AG04449 (cell line): Measurements from ENCODE around the gene BCL7B.
A peak's percentile ranks its signal among the peaks of the same experiment; 100 is the strongest.
"Not testable (repeated sequence)": the region's sequence is repeated elsewhere in the genome, so short reads cannot be mapped to it uniquely, and the experiment has no call there.

ENCODE experiments used
- CTCF ChIA-PET: fragments of 350-600 bp; formaldehyde crosslinking; extraction: SDS; loops from one replicate; lab custom pipeline; 2021; ENCODE audit warnings: antibody characterized with exemption; lab: Yijun Ruan, JAX
- POLR2A ChIA-PET: fragments of 400-600, 350-600 bp; formaldehyde crosslinking; extraction: SDS; loops from one replicate; lab custom pipeline; 2020; ENCODE audit warnings: antibody characterized with exemption, inconsistent platforms; lab: Yijun Ruan, JAX
- DNase-seq: peaks from one replicate; pipeline ENCODE4 v3.0.0-alpha.2; 2010; ENCODE audit warnings: low read depth, low spot score
- H3K4me3 ChIP-seq: 2 replicates; pipeline ENCODE4 v1.5.1; 2011; ENCODE audit warnings: low read depth, mild to moderate bottlenecking, control low read depth, low read length
- TF ChIP-seq, protein P1 (sequence below): IDR thresholded peaks from one replicate; pipeline ENCODE4 v1.5.1; 2011; ENCODE audit warnings: mild to moderate bottlenecking, moderate library complexity, low read length, control low read depth, inconsistent platforms; ENCODE audit not compliant: insufficient read depth; ENCODE audit errors: missing control alignments

BCL7B gene

DNA sequence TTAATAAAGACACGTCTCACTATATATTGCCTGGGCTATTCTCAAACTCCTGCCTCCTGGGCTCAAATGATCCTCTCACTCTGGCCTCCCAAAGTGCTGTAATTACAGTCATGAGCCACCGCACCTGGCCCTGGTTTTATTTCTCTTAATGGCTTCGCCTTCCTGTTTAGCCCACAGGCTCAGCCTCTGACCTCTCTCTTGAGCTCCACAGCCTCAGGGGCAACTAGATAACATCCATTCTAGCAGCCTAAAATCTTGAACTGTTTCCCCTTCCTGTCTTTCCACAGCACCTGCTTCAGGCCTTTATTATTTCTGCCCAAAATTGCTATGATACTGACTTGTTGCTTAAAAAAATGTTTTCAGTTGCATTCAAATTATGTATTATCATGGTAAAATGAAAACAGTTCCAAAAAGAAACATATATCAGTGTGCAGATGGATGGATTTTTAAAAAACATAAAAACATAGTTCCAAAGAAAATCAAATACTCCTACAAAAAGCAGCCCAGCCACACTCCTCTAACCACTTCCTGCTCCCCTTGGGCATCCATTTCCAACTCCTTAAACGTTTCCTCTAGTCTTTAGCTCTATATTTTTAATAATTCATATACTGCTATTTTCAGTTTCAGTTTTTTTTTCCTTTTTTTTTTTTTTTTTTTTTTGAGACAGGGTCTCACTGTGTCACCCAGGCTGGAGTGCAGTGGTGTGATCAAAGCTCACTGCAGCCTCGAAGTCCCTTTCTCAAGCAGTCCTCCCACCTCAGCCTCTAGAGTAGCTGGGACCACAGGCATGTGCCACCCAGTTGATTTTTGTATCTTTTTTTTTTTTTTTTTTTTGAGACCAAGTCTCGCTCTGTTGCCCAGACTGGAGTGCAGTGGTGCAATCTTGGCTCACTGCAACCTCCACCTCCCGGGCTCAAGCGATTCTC is 30.3 kb downstream of the BCL7B start:
- CTCF ChIA-PET, result interaction anchor here (1.3 kb wide), 1 partner anchor 10 kb away, joined by 5 read pairs; no protein-coding TSS in a partner anchor
- TF ChIP-seq, protein P1, sequence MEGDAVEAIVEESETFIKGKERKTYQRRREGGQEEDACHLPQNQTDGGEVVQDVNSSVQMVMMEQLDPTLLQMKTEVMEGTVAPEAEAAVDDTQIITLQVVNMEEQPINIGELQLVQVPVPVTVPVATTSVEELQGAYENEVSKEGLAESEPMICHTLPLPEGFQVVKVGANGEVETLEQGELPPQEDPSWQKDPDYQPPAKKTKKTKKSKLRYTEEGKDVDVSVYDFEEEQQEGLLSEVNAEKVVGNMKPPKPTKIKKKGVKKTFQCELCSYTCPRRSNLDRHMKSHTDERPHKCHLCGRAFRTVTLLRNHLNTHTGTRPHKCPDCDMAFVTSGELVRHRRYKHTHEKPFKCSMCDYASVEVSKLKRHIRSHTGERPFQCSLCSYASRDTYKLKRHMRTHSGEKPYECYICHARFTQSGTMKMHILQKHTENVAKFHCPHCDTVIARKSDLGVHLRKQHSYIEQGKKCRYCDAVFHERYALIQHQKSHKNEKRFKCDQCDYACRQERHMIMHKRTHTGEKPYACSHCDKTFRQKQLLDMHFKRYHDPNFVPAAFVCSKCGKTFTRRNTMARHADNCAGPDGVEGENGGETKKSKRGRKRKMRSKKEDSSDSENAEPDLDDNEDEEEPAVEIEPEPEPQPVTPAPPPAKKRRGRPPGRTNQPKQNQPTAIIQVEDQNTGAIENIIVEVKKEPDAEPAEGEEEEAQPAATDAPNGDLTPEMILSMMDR, result no peak
- POLR2A ChIA-PET, result no interaction called here
- DNase-seq, result no peak
- no peak overlapping the region for H3K4me3 ChIP-seq

DNA sequence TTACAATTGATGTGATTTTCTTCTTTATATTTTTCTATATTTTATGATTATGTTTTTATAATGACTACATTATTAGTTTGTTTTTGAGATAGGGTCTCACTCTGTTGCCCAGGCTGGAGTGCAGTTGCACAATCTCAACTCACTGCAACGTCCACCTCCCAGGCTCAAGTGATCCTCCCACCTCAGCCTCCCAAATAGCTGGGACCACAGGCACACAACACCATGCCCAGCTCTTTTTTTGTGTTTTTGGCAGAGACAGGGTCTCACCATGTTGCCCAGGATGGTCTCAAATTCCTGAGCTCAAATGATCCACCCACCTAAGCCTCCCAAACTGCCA is 31.4 kb downstream of the BCL7B start:
- POLR2A ChIA-PET, H3K4me3 ChIP-seq, DNase-seq: not testable (repeated sequence)
- CTCF ChIA-PET, result interaction anchor here (1.4 kb wide), 1 partner anchor 21 kb away, joined by 5 read pairs; no protein-coding TSS in a partner anchor

DNA sequence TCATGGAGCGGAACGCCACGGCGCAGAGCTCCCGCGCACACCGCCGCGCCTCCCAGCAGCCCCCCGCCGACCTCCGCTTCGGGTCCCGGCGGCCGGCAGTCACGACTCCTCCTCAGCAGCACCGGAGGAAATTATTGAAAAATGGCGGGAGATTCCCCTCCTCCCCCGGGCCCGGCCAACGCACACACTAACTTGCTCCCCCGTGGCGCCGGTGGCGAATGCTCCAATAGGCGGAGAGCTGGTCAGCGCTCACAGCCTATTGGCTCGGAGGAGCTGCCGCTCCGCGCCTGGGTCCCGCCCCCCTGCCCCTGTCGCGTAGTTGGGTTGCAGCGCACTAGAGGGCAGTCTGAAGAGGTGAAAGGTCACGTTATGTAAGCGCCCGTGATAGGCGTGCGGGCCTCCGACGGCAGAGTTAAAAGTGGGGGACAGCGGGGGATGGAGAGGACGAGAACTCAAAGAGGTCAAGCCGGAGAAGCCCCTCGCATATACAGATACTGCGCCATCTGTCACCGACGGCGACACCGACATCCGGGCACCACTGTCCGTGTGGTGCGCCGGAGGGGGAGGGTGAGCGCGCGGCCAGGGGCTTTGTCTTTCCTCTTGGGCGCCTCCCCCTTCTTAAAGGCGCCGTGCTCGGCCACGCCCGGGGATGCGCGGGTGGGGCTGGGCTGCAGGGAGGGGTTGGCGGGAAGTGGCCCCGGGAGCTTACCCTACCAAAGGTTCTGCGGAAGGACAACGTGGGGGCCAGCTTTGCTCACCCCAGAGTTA is 35.2 kb downstream of the BCL7B start, which contains the start of gene BAZ1B:
TSS of gene BAZ1B (minus strand) at position 189 of the 768 bp plus-strand sequence. CDS start 360 bp downstream, outside the sequence.
- peak within 1 kb of the TSS; percentile 76 for H3K4me3 ChIP-seq
- TF ChIP-seq, protein P1, result peak; percentile 16
- CTCF ChIA-PET, result interaction anchor here (1.0 to 1.1 kb wide), 3 partner anchors 16 to 193 kb away, joined by 3 to 5 read pairs (median 3); no protein-coding TSS in a partner anchor
- POLR2A ChIA-PET, result interaction anchor here (0.7 to 1.4 kb wide), 4 partner anchors 8 to 44 kb away, joined by 3 to 6 read pairs (median 4); no protein-coding TSS in a partner anchor
- peak; percentile 73 for DNase-seq

DNA sequence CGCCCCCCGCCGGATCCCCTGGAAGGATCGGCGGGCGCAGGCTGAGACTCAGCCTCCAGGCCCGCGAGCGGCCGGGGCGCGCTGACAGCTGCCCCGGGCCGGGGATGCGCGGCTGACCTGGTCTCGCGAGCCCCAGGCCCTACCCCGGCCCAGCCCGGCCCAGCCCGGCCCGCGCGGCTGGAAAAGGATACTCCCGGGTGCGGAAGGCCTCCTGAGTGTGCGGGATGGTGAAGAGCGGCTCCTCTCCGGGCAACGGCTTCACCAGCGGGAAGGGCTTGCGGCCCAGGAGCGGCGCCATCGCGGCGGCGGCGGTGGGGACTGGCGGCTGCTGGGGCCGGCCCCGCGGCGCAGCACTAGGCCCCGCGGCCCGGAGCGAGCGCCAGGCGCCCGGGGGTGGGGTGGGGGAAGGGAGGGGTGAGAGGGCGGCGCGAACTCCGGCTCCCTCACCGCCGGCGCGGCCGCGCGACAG is 35.8 kb downstream of the BCL7B start:
- no peak for DNase-seq
- ChIA-PET CTCF (interaction anchor here (1.0 to 1.2 kb wide), 3 partner anchors 17 to 213 kb away, joined by 3 read pairs; no protein-coding TSS in a partner anchor), POLR2A (interaction anchor here (0.7 to 1.4 kb wide), 4 partner anchors 9 to 44 kb away, joined by 3 to 6 read pairs (median 4); no protein-coding TSS in a partner anchor)
- H3K4me3 ChIP-seq, result peak overlapping the region; percentile 76
- TF ChIP-seq, protein P1, result no peak

DNA sequence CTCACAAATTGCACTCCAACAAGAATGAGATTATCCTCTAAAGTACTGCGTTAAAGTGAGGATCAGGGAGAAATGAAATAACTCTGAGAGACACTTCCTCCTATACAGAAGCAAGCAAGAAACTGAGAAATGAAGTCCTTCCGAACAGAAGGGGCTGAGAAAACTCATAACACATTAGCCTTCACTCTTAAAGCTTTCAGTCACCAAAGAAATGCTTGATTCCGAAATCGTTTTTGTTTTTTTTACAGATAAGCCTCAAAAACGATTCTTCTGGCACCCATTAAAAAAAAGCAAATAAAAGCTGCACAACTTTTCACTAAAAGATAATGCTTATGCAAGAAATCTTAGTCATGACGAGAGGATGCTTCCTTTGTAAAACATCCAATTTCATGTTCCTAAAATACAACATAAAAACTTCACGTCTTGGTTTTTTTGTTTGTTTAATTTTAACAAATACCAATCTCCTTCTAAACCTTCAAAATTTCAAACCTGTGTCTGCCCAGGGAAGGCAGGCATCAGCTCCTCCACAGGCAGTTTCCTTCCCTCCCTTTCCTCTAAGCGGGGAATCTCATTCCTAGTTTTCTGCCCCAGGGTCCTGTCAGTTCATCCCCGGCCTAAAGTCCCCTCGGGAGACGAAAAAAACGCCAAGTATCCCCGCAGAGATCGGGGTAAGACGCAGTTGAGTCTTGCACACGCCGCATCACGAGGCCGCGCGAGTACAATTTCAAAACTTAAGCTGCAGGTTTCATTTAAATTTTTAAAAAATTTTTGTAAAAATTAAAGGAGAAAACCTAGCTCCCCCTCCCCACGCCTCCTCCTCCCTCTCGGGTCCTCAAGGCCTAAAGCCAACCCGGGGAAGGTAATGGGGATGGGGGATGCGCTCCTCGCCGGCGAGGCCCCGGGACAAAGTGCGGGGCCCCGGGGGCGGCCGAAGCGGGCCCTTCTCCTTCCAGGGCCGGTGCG is 36.5 kb downstream of the BCL7B start:
- DNase-seq, result no peak
- CTCF ChIA-PET, result interaction anchor here (0.6 to 1.3 kb wide), 6 partner anchors 9 to 215 kb away, joined by 3 to 4 read pairs (median 3); no protein-coding TSS in a partner anchor
- peak overlapping the region; percentile 76 for H3K4me3 ChIP-seq

More for the DNA sequence above, 36.5 kb downstream of the BCL7B start:
- TF ChIP-seq, protein P1, result no peak
- POLR2A ChIA-PET, result no interaction called here
